DMS79 treated with DMSO at 0.1 percent for 48 hours (cell line): ENCODE measurements around the gene TMEM220.
"Not testable (repeated sequence)": the region's sequence is repeated elsewhere in the genome, so short reads cannot be mapped to it uniquely, and the experiment has no call there.

ENCODE experiments used
- DNase-seq: peaks from one replicate; lab custom pipeline; 2025; lab: John Stamatoyannopoulos, UW

TMEM220 gene

DNA sequence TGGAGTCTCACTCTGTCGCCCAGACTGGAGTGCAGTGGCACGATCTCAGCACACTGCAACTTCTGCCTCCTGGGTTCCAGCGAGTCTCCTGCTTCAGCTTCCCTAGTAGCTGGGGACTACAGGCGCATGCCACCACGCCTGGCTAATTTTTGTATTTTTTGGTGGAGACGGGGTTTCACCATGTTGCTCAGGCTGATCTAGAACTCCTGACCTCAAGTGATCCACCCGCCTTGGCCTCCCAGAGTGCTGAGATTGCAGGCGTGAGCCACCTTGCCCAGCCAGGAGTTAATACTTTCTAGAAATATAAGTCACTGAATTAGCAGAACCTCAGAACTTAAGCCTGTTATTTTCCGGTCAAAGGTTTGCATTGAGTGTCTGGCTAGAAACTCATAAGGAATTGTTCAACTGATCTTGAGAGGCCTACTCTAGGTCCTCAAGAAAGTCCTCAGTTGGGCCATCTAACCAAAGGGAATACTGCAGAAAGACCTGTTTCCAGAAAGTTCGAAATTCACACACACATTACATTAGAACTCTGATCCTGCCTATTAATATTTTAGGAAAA, 1.4 kb downstream of the TMEM220 start:
- DNase-seq = no peak

DNA sequence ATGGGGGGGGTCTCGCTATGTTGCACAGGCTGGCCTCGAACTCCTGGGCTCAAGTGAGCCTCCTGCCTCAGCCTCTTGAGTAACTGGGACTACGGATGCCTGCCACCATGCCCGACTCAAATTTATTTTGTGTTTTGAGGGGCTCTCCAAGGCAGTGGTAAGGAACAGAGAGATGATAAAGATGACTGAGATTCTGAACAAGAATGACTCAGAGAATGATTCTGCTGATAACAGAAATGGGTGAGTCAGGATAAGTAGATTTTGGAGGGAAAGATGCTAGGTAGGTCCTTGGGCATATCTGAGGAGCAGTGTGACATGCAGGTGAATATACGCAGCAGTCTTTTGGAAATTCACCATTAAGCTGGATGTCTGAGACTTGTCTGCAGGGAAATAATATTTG, 2.6 kb downstream of the TMEM220 start:
- no peak for DNase-seq

DNA sequence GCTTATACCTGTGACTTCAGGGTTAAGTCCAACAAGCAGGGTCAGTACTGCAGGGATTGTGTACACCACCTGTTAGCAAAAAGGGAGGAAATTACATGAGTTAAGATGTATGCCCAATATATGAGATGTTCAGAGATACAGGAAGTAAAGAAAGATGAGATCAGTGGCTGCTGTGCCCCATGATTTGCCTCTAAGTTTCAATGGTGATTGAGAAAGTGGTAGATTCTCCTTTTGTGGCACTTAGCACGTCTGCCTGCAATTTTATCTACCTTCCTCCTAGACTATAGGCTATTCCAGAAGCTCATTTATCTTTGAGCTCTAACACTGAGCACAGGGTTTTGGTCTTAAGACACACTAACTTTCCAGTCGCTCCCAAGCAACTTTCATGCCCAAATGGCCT, 3.6 kb downstream of the TMEM220 start:
- no peak for DNase-seq

DNA sequence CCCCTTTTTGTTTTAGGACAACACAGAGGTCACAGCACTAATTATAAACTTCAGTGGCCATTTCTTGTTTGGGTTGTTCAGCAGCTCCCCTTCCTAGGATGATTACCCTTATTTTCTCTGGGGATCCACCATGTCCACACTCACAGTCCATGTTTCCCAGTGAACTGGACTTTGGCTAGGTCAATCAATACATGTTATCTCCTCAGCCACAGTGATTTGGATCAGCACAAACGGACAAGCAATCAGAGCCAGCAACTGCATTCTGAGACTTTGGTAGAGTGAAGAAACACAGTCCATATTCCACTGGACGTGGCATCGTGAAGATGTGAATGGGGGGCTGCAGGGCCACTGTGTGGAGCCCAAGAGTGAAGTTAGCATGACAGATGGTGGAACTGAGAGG, 4.6 kb downstream of the TMEM220 start:
- no peak for DNase-seq

DNA sequence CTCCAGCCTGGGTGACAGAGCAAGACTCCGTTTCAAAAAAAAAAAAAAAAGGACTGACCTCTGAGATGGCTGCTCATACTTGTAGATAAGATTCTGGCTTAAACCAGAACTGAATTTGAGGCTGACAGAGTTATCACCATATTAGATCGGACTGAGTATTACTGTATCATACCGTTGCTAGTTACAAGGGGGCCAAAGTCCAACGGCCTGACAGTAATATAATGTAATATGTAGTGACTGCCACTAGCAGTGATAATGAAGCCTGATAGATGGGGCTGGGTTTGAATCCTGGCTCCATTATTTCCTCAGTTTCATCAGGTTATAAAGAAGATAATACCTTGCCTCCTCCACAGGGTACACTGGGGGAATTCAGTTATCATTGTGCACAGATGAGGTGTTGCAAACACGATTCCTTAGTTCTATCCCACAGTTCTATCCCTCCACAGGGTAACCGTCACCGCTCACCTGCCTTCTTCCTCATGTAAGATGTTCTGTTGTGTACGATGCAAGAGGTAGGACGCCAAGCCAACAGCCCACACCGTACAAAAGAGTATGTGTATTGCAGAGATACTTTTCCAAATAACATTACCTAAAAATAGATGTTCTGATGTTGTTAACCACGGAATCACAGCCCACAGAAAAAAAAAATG, 5.2 kb downstream of the TMEM220 start:
- DNase-seq = no peak

DNA sequence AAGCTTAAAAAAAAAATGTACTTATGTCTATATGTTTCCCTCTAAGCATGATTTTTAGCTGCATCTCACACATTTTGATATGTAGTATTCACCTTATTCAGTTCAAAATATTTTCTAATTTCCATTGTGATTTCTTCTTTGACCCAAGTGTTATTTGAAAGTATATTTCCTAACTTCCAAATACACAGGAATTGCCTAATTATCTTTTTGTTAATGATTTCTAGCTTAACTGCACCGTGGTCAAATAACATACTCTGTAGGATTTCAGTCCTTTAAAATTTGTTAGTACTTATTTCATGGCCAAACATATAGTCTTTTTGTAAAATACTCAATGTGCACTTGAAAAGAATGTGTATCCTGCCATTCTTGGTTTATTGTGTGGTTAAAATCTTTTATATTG, 11.3 kb downstream of the TMEM220 start:
- no peak for DNase-seq

DNA sequence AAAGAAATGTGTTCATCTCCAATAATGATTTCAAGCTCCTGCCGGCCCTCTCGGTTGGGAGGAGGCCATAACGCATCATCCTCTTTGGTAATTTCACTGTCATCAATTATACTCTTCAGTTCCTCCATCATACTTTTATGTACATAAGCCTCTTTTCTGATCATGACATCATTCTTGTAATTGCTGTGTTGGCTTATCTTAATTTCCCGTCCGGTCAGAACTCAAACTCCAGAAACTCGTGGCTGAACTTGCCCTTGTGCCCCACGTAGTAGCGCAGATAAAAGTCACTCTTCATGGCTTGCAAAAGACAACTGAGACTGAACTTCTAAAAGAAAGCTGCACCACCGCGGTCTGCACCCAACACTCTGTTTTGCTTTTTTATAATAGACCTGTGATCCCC, 13.6 kb downstream of the TMEM220 start:
- no peak for DNase-seq

DNA sequence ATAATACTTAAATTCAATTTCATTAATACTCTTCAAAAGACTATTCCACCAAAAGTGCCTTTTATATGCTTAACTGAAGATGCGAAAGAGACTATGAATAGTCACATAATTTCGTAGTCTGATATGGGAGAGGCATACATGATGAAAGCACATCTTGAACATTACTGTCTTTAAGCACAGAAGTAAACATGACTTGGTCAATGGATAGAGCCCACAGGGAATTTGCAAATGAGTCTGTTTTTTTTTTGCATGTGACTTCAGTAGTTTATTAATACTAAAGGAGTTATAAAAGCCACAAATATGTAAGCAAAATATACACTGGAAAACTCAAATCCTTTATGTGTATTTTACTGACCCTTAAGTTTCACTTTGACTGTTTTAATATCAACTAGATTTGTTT, 16.5 kb downstream of the TMEM220 start:
- DNase-seq = no peak

DNA sequence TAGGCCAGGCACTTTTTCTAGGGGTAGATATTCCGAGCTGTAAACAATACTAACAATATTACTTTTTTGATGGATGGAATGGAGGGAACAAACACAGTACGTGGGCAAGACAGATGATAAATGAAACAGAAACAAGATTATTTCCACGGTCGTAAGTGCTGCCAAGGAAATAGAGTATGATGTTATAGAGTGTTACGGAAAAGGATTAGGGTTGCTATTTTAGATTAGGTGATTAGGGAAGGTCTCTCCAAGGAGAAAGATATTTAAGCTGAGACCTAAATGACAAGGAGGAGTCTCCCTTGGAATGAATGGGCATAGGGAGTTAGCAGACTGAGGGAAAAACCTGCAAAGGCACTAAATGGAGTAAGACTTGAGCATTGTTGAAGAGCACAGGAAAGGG, 24.1 kb downstream of the TMEM220 start:
- DNase-seq = no peak

DNA sequence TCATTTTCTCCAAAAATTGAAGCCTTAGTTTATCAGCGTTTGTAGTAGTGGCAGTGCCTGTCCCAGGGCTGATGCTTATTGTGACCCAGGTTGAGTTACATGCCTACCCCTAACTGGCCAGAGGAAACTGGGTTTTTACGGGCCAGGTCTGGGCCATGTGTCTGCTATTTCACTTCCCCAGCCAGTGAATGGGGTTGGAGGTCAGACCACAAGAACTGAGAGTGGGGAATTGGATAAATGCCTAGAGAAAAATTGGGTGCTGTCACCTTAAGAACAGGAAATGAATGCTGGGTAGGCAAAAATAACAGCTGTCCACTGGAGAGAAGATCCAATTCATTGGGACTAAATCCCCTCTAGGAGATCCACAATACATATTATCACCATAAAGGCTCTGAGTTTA, 27.2 kb downstream of the TMEM220 start:
- no peak for DNase-seq

DNA sequence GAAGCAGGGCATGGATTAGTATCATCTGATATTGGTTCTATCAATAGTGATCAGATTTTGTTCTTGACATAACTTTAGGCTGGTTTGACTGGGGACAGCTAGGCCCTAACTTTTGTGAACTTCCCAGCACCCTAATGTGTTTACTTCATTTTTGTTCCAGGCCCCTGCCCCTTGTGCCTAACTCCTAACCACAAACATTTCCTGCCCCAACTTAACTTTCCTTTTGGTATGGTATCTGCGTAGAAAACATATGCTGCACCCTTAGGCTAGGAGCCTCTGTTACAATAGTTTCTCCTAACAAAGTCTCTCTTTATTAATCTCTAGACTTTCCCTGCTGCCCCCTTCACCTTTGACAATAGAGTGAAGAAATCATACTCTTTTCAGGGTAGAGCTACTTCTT, 30.0 kb downstream of the TMEM220 start:
- no peak for DNase-seq

DNA sequence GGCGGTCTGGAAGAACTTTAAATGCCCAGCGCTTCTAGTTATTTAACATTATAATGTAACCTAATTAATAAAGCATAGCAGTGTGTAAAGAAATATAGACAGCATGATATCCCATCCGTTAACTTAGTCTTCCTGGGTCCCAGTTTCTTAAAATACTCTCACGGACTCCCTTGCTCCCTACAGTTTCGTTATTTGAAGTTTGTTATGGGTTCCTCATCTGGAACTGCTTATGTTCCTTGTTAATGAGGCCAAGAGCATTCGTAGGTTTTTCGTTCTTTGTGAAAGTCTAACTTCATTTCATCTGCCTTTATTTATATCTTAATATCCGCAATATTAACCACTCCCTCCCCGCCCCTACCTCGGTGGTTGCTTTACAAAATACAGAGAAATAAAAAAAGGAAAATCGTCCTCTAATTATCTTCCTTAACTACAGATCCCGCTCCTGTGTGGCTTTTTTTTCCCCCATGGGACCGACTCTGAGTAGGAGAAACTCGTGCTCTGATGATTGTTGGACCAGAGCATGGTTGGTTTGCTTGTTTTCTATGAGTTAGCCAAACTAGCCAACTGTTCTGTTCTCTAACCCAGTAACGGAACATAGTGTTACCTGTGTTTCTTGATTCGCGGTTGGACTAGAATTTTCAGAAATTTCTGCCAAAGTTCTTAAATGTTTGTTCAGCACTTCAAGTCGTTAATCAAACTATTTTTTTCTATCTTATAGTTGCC, 31.6 kb downstream of the TMEM220 start:
- no peak for DNase-seq

DNA sequence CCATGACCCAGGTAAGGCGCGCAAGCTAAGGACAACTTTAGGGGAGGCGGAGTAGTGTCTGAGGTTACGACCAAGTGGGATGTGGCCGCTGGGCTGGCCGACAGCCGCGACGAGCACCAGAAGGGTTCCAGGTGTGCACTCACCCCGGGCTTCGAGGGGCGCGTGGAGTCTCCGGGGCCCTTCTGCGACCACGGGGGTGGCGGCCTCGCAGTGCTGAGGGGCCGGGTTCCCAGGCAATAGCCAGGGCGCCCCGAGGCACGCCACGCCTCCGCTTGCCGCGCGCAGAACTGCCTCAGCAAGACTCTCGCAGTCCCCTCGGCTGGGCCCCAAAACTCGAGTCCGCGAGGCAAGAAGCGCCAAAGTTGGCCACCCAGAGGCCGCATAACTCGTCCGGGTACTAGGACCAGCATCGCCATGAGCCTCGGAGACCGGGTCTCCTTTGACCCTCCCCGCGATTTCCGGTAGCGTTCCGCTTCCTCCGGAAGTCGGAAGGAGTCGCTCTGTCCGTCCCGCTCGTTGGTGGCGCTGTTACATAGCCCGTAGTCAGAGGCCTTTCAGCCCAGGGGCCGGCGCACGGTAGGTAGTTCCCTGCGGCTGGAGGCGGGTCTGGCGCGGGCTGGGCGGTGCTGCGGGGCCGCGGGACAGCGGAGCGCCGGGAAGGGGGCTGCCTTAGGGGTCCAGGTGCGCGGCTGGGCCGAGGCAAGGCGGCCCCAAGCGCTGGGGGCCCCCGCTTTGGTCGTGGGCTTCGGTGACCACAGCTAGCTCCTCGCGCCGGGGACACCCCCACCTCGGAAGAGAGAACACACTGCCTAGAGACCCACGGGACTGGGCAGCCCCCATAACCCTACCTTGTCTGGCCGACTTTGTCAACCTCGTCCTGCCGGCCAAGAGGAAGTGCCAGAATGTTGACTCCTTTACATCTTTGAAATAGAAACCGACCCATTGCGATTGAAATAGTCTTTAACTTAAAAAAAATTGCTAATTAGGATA, 32.4 kb downstream of the TMEM220 start, which contains the start of the genes ADPRM and SCO1:
TSS of gene ADPRM (plus strand) at position 503 of the 990 bp plus-strand sequence. CDS start 7,333 bp downstream, outside the sequence.
TSS of gene SCO1 (minus strand) at position 442 of the 990 bp plus-strand sequence. CDS start at position 416, 26 bp downstream.
- peak; percentile 57 for DNase-seq

DNA sequence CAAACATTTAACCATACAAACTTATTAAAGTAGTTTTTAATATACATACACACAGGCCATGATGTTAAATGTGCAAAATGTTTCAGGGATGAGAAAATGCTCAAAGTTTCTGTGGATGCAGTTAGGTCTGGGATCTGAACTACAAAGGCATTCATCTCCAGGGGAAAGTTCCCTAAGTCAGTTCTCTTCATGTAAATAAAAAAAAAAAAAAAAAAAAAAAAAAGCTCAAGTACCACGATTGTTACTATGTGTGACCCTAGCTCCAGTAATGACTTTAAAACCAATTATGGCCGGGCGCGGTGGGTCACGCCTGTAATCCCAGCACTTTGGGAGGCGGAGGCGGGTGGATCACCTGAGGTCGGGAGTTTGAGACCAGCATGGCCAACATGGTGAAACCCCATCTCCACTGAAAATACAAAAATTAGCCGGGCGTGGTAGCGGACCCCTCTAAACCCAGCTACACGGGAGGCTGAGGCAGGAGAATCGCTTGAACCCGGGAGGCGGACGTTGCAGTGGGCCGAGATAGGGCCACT, 33.9 kb downstream of the TMEM220 start:
- not testable (repeated sequence) for DNase-seq

DNA sequence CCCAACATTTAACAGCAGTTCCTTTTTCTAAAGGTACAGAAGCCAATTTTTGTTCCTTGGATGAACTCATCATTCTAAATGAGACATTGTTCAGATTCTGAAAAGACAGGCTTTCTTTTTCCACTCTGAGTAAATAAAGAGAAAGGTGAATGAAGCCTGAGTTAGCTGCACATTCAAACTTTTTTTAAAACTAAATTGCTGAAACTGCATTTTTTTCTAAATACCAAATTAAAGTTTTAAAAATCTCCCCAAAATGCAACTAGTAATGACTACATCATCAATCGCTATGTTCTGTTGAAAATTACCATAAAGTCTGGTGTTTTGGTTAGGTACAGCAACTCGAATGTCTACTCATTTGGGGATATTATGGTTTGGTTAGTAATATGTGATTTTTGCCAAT, 42.3 kb downstream of the TMEM220 start:
- DNase-seq = no peak

DNA sequence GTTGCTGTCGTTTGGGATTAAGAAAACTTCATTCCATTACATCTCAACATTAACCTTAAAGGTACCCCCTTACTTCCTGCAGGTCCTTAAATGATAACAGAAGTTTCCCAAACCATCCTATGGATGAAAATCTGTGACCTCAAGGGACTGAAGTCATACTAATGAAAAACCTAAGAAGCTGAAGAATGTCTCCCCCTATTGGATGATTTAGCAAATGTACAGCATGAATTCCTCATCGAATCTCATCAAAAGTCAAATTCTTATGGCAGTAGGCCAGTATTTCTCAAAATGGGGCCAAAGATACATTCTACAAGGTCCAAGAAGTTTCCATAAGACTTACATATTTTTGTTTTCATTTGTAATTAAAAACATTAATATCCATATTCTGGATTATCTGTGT, 46.0 kb downstream of the TMEM220 start:
- no peak for DNase-seq

DNA sequence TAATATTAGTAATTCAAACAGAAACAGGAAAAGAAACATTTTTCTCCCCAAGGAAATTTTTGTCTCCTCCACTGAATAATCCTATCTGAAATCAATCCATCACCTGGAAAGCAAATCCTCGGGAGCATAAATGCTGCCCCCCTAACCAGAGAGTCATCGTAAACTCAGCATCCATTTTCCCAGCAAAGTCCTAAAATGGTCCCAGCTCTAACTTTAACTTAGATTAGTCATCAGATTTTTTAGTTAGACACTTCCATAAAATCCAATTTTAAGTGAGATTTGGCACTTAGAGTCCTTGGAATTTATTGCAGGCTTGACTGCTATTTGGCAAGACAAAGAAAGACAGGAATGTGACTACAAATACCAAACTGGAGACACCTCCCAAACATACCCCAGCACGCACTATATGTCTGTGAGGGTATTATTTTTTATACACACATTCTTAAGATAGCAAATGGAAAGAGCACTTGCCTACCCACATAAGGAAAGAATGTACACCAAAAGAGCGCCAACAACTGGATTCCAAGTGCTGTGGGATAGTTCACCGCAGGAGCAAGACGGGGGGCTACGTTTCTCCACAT, 47.9 kb downstream of the TMEM220 start:
- DNase-seq = no peak

DNA sequence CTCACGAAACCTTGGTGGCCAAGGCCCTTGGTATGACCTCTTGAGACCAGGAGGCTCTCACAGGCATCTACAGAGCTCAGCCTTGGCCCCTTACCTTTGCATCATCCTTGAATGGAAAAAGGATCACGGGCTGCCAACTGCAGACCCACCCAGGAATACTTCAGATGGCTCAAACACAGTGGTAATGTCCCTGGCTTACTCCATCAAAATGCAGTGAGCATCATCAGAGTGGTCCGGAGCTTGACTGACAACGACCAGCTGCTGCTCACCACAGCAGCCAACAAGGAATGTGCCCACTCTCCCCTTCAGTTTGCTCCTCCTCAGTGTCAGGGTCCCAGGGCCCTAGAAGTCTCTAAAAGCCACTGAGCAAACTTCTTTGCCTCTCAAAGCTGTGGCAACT, 55.1 kb downstream of the TMEM220 start:
- no peak for DNase-seq

DNA sequence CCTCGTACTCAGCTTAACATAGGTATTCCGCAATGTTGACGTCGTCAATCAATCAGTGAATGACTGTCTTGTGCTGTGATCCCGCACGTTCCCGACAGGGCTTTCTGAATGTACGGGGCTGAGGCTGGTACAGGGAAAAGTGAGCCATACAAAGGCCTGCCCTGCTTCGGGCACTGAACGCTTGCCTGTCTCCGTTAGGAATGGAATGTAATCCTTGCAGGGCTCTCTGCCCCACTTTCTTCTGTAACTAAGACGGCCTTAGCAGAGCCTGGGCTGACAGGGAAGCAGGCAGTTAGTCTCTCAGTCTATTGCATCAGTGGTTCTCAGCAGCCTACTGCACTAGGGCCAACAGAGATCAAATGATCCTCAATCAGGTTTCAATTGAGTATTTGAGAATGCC, 56.5 kb downstream of the TMEM220 start:
- no peak for DNase-seq

DNA sequence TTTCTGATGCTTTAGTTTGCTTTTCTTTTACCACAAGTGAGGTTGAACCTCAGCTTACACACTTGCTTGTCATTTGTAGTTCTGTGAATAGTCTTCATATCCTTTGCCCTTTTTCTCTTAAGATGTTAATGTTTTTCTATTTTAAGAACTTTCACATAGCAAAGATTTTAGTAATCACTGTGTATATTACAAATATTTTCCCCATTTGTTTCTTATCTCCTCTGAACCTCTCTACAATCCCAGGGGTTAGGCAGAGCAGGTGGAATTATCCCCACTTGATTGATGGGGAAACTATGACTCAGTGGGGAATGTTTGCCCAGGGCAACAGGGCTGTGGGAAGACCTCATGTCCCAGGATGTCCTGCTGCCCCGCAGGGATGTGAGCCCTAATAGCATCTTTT, 61.0 kb downstream of the TMEM220 start:
- no peak for DNase-seq

DNA sequence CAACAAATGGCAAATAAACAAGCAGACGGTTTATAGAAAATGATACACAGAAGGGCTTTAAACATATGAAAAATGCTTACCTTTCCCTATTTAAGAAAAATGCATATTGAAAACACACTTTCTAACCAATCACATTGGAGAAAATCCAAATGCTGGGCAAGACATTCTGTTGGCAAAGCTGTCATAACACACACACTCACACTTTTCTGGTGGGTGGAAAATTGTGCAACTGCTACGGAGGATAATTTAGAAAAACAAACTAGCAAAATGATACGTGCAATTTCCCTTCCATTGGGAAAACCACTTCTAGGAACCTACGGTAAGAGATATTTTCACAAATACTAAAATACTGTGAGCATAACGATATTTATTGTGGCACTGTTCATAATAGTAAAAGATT, 62.9 kb downstream of the TMEM220 start:
- no peak for DNase-seq

DNA sequence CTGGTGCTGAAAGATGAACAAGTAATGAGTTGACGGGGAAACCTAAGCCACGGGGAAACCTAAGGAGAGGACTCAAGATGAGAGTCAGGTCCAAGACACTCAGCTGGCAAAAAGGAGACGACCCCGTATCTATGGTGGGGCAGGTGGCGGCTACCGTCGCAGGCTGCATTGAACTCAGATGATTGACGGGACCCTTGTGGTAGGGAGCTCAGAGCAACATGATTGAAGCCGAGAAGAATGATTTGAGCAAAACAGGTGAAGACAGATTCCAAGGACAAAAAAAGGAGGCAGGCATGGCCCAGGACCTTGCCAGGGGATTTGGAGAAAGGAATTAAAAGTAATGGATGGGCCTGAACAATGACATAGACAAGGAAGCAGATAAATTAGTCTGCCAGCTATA, 65.3 kb downstream of the TMEM220 start:
- no peak for DNase-seq
